HepG2 (cell line): ENCODE measurements around the gene PRCP. TPM values are rescaled to one million over a fixed set of nuclear protein-coding genes. Genes with fewer than 3 reads are reported as not detected.
A peak's percentile ranks its signal among the peaks of the same experiment; 100 is the strongest.

ENCODE experiments used
- AKAP8 ChIP-seq: sonication (generic); formaldehyde crosslinking; IDR thresholded peaks from 2 replicates; pipeline ENCODE4 v1.5.1; 2020; ENCODE audit warnings: mild to moderate bottlenecking, missing genetic modification reagents
- ATF2 ChIP-seq: sonication (generic); formaldehyde crosslinking; IDR thresholded peaks from 2 replicates; pipeline ENCODE4 v1.4.0; 2020; ENCODE audit warnings: missing genetic modification reagents
- EHMT2 ChIP-seq: fragments of 200-600 bp; sonication (generic); IDR thresholded peaks from 2 replicates; pipeline ENCODE4 v1.7.0; 2017; ENCODE audit warnings: antibody characterized with exemption, low read depth, low read length, borderline replicate concordance
- EZH2 ChIP-seq: conservative IDR thresholded peaks from 2 replicates; pipeline ENCODE4 v1.6.1; 2012; ENCODE audit warnings: mild to moderate bottlenecking, low read depth, low read length, moderate library complexity
- MAFF ChIP-seq: IDR thresholded peaks from 2 replicates; pipeline ENCODE4 v1.6.1; 2011; ENCODE audit warnings: low read depth, low read length, improper control_type of control experiment
- MNT ChIP-seq: fragments of 450-650 bp; IDR thresholded peaks from 2 replicates; pipeline ENCODE4 v1.6.1; 2016
- NR2C2 ChIP-seq: sonication (generic); formaldehyde crosslinking; IDR thresholded peaks from 2 replicates; pipeline ENCODE4 v1.4.0; 2020; ENCODE audit warnings: missing genetic modification reagents, mild to moderate bottlenecking, moderate library complexity, borderline replicate concordance
- PATZ1 ChIP-seq: sonication (generic); formaldehyde crosslinking; IDR thresholded peaks from 2 replicates; pipeline ENCODE4 v1.4.0; 2020; ENCODE audit warnings: missing genetic modification reagents
- PHF8 ChIP-seq: sonication (generic); formaldehyde crosslinking; IDR thresholded peaks from 2 replicates; pipeline ENCODE4 v1.5.0; 2020; ENCODE audit warnings: missing genetic modification reagents
- PRMT3 ChIP-seq: sonication (generic); formaldehyde crosslinking; IDR thresholded peaks from 2 replicates; pipeline ENCODE4 v1.8.1; 2022; ENCODE audit warnings: low read depth, mild to moderate bottlenecking, moderate library complexity, missing genetic modification reagents, borderline replicate concordance
- ZFAT ChIP-seq: sonication (generic); formaldehyde crosslinking; conservative IDR thresholded peaks from 2 replicates; pipeline ENCODE4 v1.8.1; 2023; ENCODE audit warnings: missing genetic modification reagents, inconsistent platforms
- ZNF121 ChIP-seq: sonication (generic); formaldehyde crosslinking; IDR thresholded peaks from 2 replicates; pipeline ENCODE4 v1.5.0; 2020; ENCODE audit warnings: mild to moderate bottlenecking, missing genetic modification reagents
- ZNF138 ChIP-seq: sonication (generic); formaldehyde crosslinking; IDR thresholded peaks from 2 replicates; pipeline ENCODE4 v1.5.0; 2020; ENCODE audit warnings: mild to moderate bottlenecking, low read depth, missing genetic modification reagents
- ZNF333 ChIP-seq: sonication (generic); formaldehyde crosslinking; IDR thresholded peaks from 2 replicates; pipeline ENCODE4 v1.4.0; 2020; ENCODE audit warnings: mild to moderate bottlenecking, missing genetic modification reagents, borderline replicate concordance
- ZNF441 ChIP-seq: sonication (generic); formaldehyde crosslinking; IDR thresholded peaks from 2 replicates; pipeline ENCODE4 v1.7.0; 2021; ENCODE audit warnings: missing genetic modification reagents, borderline replicate concordance
- ZNF574 ChIP-seq: sonication (generic); formaldehyde crosslinking; IDR thresholded peaks from 2 replicates; pipeline ENCODE4 v1.4.0; 2020; ENCODE audit warnings: missing genetic modification reagents
- ZNF749 ChIP-seq: sonication (generic); formaldehyde crosslinking; IDR thresholded peaks from 2 replicates; pipeline ENCODE4 v1.8.0; 2022; ENCODE audit warnings: mild to moderate bottlenecking, missing genetic modification reagents, moderate library complexity, borderline replicate concordance
- polyA plus RNA-seq, 8 experiments: library from polyadenylated mRNA; depleted of rRNA in 3 of 8; stranded (reverse) in 7 of 8; unstranded in 1 of 8; fragments of >200 nt; fragmentation: Illumina TruSeq in 4 of 8; extraction: Trizol in 4 of 8; gene quantifications; 2 replicates each; pipeline versions ENCODE4 v1.2.1 to v1.2.3, GENCODE V29; 2011 to 2016; ENCODE audit warnings: low read depth in 4 of 8, missing spikeins in 1 of 8, mixed read lengths in 1 of 8; ENCODE audit not compliant: insufficient read depth in 1 of 8
- total RNA-seq, 5 experiments: library from RNA; depleted of rRNA; stranded (reverse); fragments of >200 nt; fragmentation: Illumina TruSeq; extraction: Trizol; gene quantifications; 2 replicates each; pipeline ENCODE4 v1.2.3, GENCODE V29; 2016; ENCODE audit warnings: low read depth in 1 of 5
- TF ChIP-seq, protein P1 (sequence below): sonication (generic); formaldehyde crosslinking; IDR thresholded peaks from 2 replicates; pipeline ENCODE4 v1.9.0; 2022; ENCODE audit warnings: missing genetic modification reagents, mild to moderate bottlenecking, borderline replicate concordance

Gene PRCP
- total and polyA plus RNA-seq, 2 of the 13 experiments (the other 11 are each of a cell fraction or from before 2014, with no cell fraction given): 84.2 to 105 TPM

- TF ChIP-seq MNT (0 out of 2 replicates have a peak, but pooled peaks have one; percentile 40), AKAP8 (0 out of 2 replicates have a peak, but pooled peaks have one; percentile 33), PRMT3 (CRISPR knock-in tag) (no peak), ZNF138 (CRISPR knock-in tag) (peak; percentile 88; the same call in 1 of the 2 replicates), EHMT2 (no peak), PHF8 (peak; percentile 94), NR2C2 (no peak), ZNF749 (CRISPR knock-in tag) (0 out of 2 replicates have a peak, but pooled peaks have one; percentile 50), MAFF (no peak), ZNF333 (CRISPR knock-in tag) (peak; percentile 76; the same call in 1 of the 2 replicates), ZNF441 (CRISPR knock-in tag) (no peak), EZH2 (no peak), ZNF121 (CRISPR knock-in tag) (no peak; the same call in 1 of the 2 replicates), ATF2 (CRISPR knock-in tag) (0 out of 2 replicates have a peak, but pooled peaks have one; percentile 14), PATZ1 (CRISPR knock-in tag) (peak; percentile 38; the same call in 1 of the 2 replicates), ZFAT (CRISPR knock-in tag) (no peak), ZNF574 (CRISPR knock-in tag) (peak; percentile 65)
- TF ChIP-seq, protein P1, sequence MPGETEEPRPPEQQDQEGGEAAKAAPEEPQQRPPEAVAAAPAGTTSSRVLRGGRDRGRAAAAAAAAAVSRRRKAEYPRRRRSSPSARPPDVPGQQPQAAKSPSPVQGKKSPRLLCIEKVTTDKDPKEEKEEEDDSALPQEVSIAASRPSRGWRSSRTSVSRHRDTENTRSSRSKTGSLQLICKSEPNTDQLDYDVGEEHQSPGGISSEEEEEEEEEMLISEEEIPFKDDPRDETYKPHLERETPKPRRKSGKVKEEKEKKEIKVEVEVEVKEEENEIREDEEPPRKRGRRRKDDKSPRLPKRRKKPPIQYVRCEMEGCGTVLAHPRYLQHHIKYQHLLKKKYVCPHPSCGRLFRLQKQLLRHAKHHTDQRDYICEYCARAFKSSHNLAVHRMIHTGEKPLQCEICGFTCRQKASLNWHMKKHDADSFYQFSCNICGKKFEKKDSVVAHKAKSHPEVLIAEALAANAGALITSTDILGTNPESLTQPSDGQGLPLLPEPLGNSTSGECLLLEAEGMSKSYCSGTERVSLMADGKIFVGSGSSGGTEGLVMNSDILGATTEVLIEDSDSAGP (CRISPR knock-in tag): peak; percentile 46; the same call in 1 of the 2 replicates
Observed at GRCh38 chr11:82900277-82901164, at the start of gene PRCP (continued).
